Panc1 (cell line): ENCODE measurements around the gene ADAMTS15.
A peak's percentile ranks its signal among the peaks of the same experiment; 100 is the strongest.

Experiments
- CTCF ChIP-seq: fragments of 450-650 bp; IDR thresholded peaks from 2 replicates; pipeline ENCODE4 v1.5.1; 2017; ENCODE audit warnings: mild to moderate bottlenecking
- POLR2AphosphoS5 ChIP-seq: IDR thresholded peaks from 2 replicates; pipeline ENCODE4 v1.6.1; 2012; ENCODE audit warnings: mild to moderate bottlenecking, low read depth, low read length, moderate library complexity
- REST ChIP-seq, 2 experiments: IDR thresholded peaks; 2 replicates each; pipeline ENCODE4 v1.6.1; 2011 to 2012; ENCODE audit warnings: low read depth in 2 of 2, control low read depth in 1 of 2, low read length in 1 of 2, mild to moderate bottlenecking in 1 of 2, moderate library complexity in 1 of 2; ENCODE audit not compliant: insufficient read depth in 1 of 2
- SIN3A ChIP-seq: IDR thresholded peaks from 2 replicates; pipeline ENCODE4 v1.6.1; 2012; ENCODE audit warnings: low read depth, mild to moderate bottlenecking, low read length, moderate library complexity, borderline replicate concordance; ENCODE audit not compliant: insufficient read depth
- TCF7L2 ChIP-seq: IDR thresholded peaks from 2 replicates; pipeline ENCODE4 v1.6.1; 2011; ENCODE audit warnings: mild to moderate bottlenecking, low read depth, low read length, inconsistent platforms

- no peak for TF ChIP-seq CTCF
- TF ChIP-seq POLR2AphosphoS5 = no peak
- TF ChIP-seq REST (IDR thresholded peaks at IDR 0.05; ENCODE audit: insufficient read depth in 1 of 2, low read depth in 2 of 2, low read length in 1 of 2) = no peak
- no peak for TF ChIP-seq SIN3A
- TF ChIP-seq TCF7L2 = peak; percentile 88
These were observed 40.6 kb downstream of the ADAMTS15 start for GRCh38 chr11:130488848-130489584.
